Measurements from ENCODE around the gene RAI2.

- TF ChIP-seq CTCF (tag by site-specific recombination; IDR thresholded peaks at IDR 0.05): no peak
- TF ChIP-seq ZBTB26 (tag by site-specific recombination; optimal IDR thresholded peaks at IDR 0.05): no peak
- TF ChIP-seq ZNF777 (tag by site-specific recombination; IDR thresholded peaks at IDR 0.05; ENCODE audit: borderline replicate concordance): no peak
- TF ChIP-seq TRIM28 (IDR thresholded peaks at IDR 0.05; ENCODE audit: borderline replicate concordance, low read length): no peak
- TF ChIP-seq ZNF549 (tag by site-specific recombination; IDR thresholded peaks at IDR 0.05): no peak
- TF ChIP-seq ZNF658 (tag by site-specific recombination; IDR thresholded peaks at IDR 0.05): no peak
- no peak for TF ChIP-seq ZNF707 (tag by site-specific recombination; IDR thresholded peaks at IDR 0.05)
- no peak for TF ChIP-seq HIC1 (tag by site-specific recombination; IDR thresholded peaks at IDR 0.05)
- TF ChIP-seq ZNF169 (tag by site-specific recombination; IDR thresholded peaks at IDR 0.05): no peak
- TF ChIP-seq ZNF350 (tag by site-specific recombination; IDR thresholded peaks at IDR 0.05): no peak
- no peak for TF ChIP-seq TCF7L2 (IDR thresholded peaks at IDR 0.05; ENCODE audit: borderline replicate concordance, low read depth, low read length)
- no peak for TF ChIP-seq KLF9 (tag by site-specific recombination; IDR thresholded peaks at IDR 0.05; ENCODE audit: low read depth)
- TF ChIP-seq YY1 (tag by site-specific recombination; IDR thresholded peaks at IDR 0.05): no peak
- TF ChIP-seq ZNF571 (tag by site-specific recombination; IDR thresholded peaks at IDR 0.05): no peak
Observed at GRCh38 chrX:17803449-17803848, 57.6 kb downstream of the RAI2 start.

Data from HEK293 (cell line).